Calu3 (cell line): Measurements from ENCODE around the gene GRID2. TPM values are rescaled to one million over a fixed set of nuclear protein-coding genes. Genes with fewer than 3 reads are reported as not detected.

ENCODE experiments used
- BruUV-seq: library from RNA; stranded (reverse); fragments of 400-500 nt; replicated peaks from 2 replicates; lab custom pipeline; 2021; lab: Mats Ljungman, UMichigan
- CTCF ChIA-PET: fragments of 300-600 bp; sonication (Branson Sonifier 250); formaldehyde crosslinking; loops from one replicate; lab custom pipeline; 2022; ENCODE audit warnings: antibody characterized with exemption; lab: Charles Lee
- DNase-seq: peaks from one replicate; pipeline ENCODE4 v3.0.0; 2022
- H3K27ac Mint-ChIP-seq: one replicate; pipeline ENCODE4 v1.8.0; 2022; ENCODE audit warnings: mixed read lengths; ENCODE audit not compliant: unreplicated experiment
- H3K27me3 Mint-ChIP-seq: one replicate; pipeline ENCODE4 v1.8.0; 2022; ENCODE audit warnings: mixed read lengths; ENCODE audit not compliant: unreplicated experiment
- H3K36me3 Mint-ChIP-seq: one replicate; pipeline ENCODE4 v1.8.0; 2022; ENCODE audit warnings: mild to moderate bottlenecking, moderate library complexity, mixed read lengths; ENCODE audit not compliant: insufficient read depth, unreplicated experiment
- H3K4me1 Mint-ChIP-seq: one replicate; pipeline ENCODE4 v1.8.0; 2022; ENCODE audit warnings: mild to moderate bottlenecking, low read depth, mixed read lengths; ENCODE audit not compliant: unreplicated experiment
- H3K4me3 Mint-ChIP-seq: one replicate; pipeline ENCODE4 v1.8.0; 2022; ENCODE audit warnings: mild to moderate bottlenecking, low read depth, moderate library complexity, mixed read lengths; ENCODE audit not compliant: unreplicated experiment
- H3K9me3 Mint-ChIP-seq: one replicate; pipeline ENCODE4 v1.8.0; 2022; ENCODE audit warnings: low read depth, mixed read lengths; ENCODE audit not compliant: unreplicated experiment
- intact Hi-C: fragments of 100-400 bp; cut with micrococcal nuclease; formaldehyde crosslinking; loops from one replicate; pipeline ENCODE4 v1.10.0; 2022; ENCODE audit not compliant: unreplicated experiment
- total RNA-seq: library from RNA; stranded (reverse); gene quantifications from 2 replicates; pipeline ENCODE4 v1.2.3, GENCODE V29; 2022
- TF ChIP-seq, protein P1 (sequence below): fragments of 200-600 bp; IDR thresholded peaks from one replicate; pipeline ENCODE4 v1.8.0; 2022; ENCODE audit warnings: antibody characterized with exemption; ENCODE audit not compliant: unreplicated experiment

GRID2 gene
- total RNA-seq, 1 experiment from 2014 or later, result not detected

DNA sequence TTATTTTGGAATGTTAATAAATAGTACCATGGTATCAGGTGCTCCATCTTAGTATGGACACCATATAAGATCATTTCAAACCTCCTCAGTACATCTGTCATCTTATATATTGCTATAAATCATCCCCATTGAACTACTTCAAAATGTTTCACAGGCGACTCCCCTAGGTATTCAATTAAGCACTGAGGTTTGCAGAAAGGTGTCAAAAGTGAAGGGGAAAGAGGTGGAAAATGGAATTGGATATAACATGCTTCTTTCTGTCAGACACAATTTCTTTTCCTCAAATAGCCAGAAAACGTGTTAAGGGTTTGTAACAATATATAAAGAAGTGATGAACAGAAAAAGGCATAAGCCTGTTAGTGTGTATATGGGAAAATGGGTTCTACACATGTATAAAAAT lies 325.5 kb downstream of the GRID2 start:
- H3K4me1 Mint-ChIP-seq, result no peaks in the 10 kb centered on the region
- no peaks in the 10 kb centered on the region for H3K27me3 Mint-ChIP-seq
- no peaks in the 10 kb centered on the region for H3K36me3 Mint-ChIP-seq
- H3K4me3 Mint-ChIP-seq, result no peak overlapping the region
- BruUV-seq, result no TSS peak
- H3K9me3 Mint-ChIP-seq, result peaks cover 9% of the 10 kb centered on the region
- TF ChIP-seq, protein P1, sequence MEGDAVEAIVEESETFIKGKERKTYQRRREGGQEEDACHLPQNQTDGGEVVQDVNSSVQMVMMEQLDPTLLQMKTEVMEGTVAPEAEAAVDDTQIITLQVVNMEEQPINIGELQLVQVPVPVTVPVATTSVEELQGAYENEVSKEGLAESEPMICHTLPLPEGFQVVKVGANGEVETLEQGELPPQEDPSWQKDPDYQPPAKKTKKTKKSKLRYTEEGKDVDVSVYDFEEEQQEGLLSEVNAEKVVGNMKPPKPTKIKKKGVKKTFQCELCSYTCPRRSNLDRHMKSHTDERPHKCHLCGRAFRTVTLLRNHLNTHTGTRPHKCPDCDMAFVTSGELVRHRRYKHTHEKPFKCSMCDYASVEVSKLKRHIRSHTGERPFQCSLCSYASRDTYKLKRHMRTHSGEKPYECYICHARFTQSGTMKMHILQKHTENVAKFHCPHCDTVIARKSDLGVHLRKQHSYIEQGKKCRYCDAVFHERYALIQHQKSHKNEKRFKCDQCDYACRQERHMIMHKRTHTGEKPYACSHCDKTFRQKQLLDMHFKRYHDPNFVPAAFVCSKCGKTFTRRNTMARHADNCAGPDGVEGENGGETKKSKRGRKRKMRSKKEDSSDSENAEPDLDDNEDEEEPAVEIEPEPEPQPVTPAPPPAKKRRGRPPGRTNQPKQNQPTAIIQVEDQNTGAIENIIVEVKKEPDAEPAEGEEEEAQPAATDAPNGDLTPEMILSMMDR, result no peak
- intact Hi-C loops, result no loop called here
- CTCF ChIA-PET, result no interaction called here
- H3K27ac Mint-ChIP-seq, result no peak overlapping the region
- no peak for DNase-seq

DNA sequence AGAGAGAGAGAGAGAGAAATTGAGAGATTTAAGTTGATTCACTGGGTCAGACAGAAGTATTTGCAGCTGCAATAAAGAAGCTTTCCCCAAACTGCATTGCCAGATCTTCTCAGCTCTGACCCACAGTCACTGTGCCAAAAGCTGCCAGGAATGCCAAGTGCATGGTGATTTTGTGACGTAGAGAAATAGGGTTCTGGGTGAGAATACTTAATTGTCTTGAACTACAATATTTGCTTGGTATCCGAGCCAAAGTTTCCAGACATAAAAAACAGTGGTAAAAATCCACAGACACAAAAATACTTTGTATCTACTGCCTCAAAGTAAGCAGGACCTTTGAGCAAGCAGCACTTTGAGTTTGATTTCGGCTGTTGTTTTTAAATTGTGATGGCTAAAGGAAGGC lies 331.1 kb downstream of the GRID2 start:
- Mint-ChIP-seq H3K4me3 (no peak overlapping the region), H3K9me3 (no peaks in the 10 kb centered on the region), H3K27me3 (no peaks in the 10 kb centered on the region), H3K27ac (no peak overlapping the region), H3K36me3 (no peaks in the 10 kb centered on the region), H3K4me1 (no peaks in the 10 kb centered on the region)
- CTCF ChIA-PET, result no interaction called here
- TF ChIP-seq, protein P1, result no peak
- BruUV-seq, result no TSS peak
- no peak for DNase-seq
- intact Hi-C loops, result no loop called here

DNA sequence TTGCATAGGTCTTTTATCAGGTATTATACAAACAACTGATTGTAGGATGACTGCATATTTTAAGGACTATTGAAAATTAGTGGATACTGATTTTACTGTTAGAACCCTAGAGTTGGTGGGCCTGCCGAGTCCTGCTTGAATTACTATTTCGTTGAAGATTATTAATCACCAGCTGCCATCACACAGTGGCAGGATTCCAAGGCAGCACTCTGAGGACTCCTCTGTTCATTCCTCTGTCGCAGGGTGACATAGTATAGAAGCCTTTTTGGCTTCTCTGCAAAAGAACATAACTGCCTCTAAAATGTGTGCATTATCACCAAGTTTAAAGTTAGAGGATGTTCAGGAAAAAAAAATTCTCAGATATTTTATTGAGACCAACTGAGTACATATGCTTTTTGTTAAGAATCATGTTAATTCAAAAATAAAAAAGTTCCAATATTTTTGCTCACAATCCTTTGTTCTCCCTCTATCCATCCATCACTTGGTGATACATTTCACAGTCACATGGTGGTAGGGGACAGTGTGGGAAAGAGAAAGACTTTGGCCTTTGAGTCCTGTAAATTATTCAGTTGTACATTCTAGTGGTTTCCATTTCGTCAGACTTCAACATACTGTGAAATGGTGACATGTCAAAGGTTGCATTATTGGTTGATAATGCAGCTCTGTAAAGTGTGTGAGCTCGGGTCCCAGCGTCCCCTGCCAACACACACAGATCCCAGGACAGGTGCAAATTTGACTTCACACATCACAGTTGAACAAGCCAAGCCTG lies 332.5 kb downstream of the GRID2 start:
- H3K27ac Mint-ChIP-seq, result no peak overlapping the region
- TF ChIP-seq, protein P1, result no peak
- intact Hi-C loops, result no loop called here
- H3K27me3 Mint-ChIP-seq, result no peaks in the 10 kb centered on the region
- no peak for DNase-seq
- BruUV-seq, result no TSS peak
- H3K4me3 Mint-ChIP-seq, result no peak overlapping the region
- H3K9me3 Mint-ChIP-seq, result no peaks in the 10 kb centered on the region
- H3K4me1 Mint-ChIP-seq, result no peaks in the 10 kb centered on the region
- H3K36me3 Mint-ChIP-seq, result no peaks in the 10 kb centered on the region
- CTCF ChIA-PET, result no interaction called here

DNA sequence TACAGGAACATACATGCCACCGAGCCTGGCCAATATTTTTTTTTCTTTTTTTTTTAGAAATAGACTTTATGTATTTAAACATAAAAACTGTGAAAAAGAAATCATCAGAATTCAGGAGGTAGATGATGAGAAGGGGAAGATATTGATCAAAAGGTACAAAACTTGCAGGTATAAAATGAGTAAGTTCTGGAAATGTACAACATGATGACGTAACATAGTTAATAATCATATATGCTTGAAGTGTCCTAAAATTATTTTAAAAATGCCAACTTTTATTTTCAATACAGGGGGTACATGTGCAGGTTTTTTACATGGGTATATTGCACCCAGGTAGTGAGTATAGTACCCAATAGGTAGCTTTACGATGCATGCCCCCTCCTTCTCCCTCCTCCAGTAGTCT lies 337.6 kb downstream of the GRID2 start:
- TF ChIP-seq, protein P1, result no peak
- Mint-ChIP-seq H3K36me3 (no peaks in the 10 kb centered on the region), H3K27ac (no peak overlapping the region), H3K4me1 (no peaks in the 10 kb centered on the region), H3K4me3 (no peak overlapping the region), H3K27me3 (no peaks in the 10 kb centered on the region), H3K9me3 (no peaks in the 10 kb centered on the region)
- CTCF ChIA-PET, result no interaction called here
- intact Hi-C loops, result no loop called here
- DNase-seq, result no peak
- BruUV-seq, result no TSS peak
